HepG2 (cell line): ENCODE measurements around the gene RNASE4. TPM values are rescaled to one million over a fixed set of nuclear protein-coding genes. Genes with fewer than 3 reads are reported as not detected.
A peak's percentile ranks its signal among the peaks of the same experiment; 100 is the strongest.

ENCODE experiments used
- ATAC-seq: fragments of 200-7000 bp; cut with Tn5 transposase; 3 replicates; pipeline ENCODE4 v1.9.1; 2020; ENCODE audit warnings: mild to moderate bottlenecking, moderate library complexity
- BruUV-seq: library from RNA; stranded (reverse); fragments of 400-500 nt; replicated peaks from 2 replicates; lab custom pipeline; 2021; lab: Mats Ljungman, UMichigan
- CTCF ChIA-PET: fragments of 300-600 bp; formaldehyde crosslinking; extraction: SDS; loops from one replicate; lab custom pipeline; 2021; ENCODE audit warnings: low total read pairs, inconsistent platforms, low intra/inter-chr PET ratio; lab: Yijun Ruan, JAX
- POLR2A ChIA-PET: fragments of 350-600 bp; sonication (Branson Sonifier 250); formaldehyde crosslinking; loops from one replicate; lab custom pipeline; 2020; ENCODE audit warnings: antibody characterized with exemption, inconsistent platforms; lab: Yijun Ruan, JAX
- DNase-seq: peaks from one replicate; pipeline ENCODE4 v3.0.0-alpha.2; 2015; ENCODE audit warnings: low spot score
- FAIRE-seq: peaks from 3 replicates; lab custom pipeline; 2011; peaks lifted over from hg19 to GRCh38; lab: Jason Lieb, UNC
- H2AFZ ChIP-seq: one replicate; pipeline ENCODE4 v1.6.1; 2011; ENCODE audit warnings: low read length, inconsistent platforms
- H3K27ac ChIP-seq: fragments of 300-600 bp; 3 replicates; pipeline ENCODE4 v1.8.0; 2011; ENCODE audit warnings: mixed run types, mild to moderate bottlenecking, mixed read lengths, low read length, inconsistent platforms; ENCODE audit not compliant: insufficient read depth; ENCODE audit errors: extremely low read length
- H3K27me3 ChIP-seq, 2 experiments: fragments of 200-600 bp in 1 of 2; 2 replicates in 1 of 2; 3 replicates in 1 of 2; pipeline versions ENCODE4 v1.6.0 to v1.8.0; 2011; ENCODE audit warnings: low read length in 2 of 2, mild to moderate bottlenecking in 2 of 2, moderate library complexity in 2 of 2, inconsistent platforms in 1 of 2; ENCODE audit not compliant: insufficient read depth in 2 of 2, control insufficient read depth in 1 of 2
- H3K36me3 ChIP-seq, 2 experiments: fragments of 200-600 bp in 1 of 2; replicated peaks in 1 of 2; 2 replicates in 1 of 2; 3 replicates in 1 of 2; pipeline versions ENCODE4 v1.5.1 to v1.8.0; 2011; ENCODE audit warnings: low read length in 2 of 2, inconsistent platforms in 1 of 2; ENCODE audit not compliant: insufficient read depth in 2 of 2, control insufficient read depth in 1 of 2
- H3K4me1 ChIP-seq: 2 replicates; pipeline ENCODE4 v1.5.1; 2012; ENCODE audit warnings: low read length, inconsistent platforms; ENCODE audit not compliant: insufficient read depth
- H3K4me2 ChIP-seq: 2 replicates; pipeline ENCODE4 v1.6.0; 2011; ENCODE audit warnings: low read depth, low read length, inconsistent platforms
- H3K4me3 ChIP-seq, 3 experiments: fragments of 200-600 bp in 1 of 3; sonication (generic), shearing (Covaris generic) in 1 of 3; replicated peaks in 1 of 3; 2 replicates each; pipeline ENCODE4 v1.5.1; 2011 to 2016; ENCODE audit warnings: low read length in 3 of 3, inconsistent platforms in 2 of 3, low read depth in 2 of 3, mild to moderate bottlenecking in 2 of 3, control low read depth in 1 of 3, mixed read lengths in 1 of 3; ENCODE audit not compliant: insufficient read depth in 1 of 3
- H3K79me2 ChIP-seq: one replicate; pipeline ENCODE4 v1.6.1; 2011; ENCODE audit warnings: low read length, inconsistent platforms; ENCODE audit not compliant: insufficient read depth
- H3K9ac ChIP-seq: 2 replicates; pipeline ENCODE4 v1.6.0; 2011; ENCODE audit warnings: mild to moderate bottlenecking, low read depth, low read length, inconsistent platforms; ENCODE audit not compliant: insufficient read depth
- H3K9me3 ChIP-seq: 2 replicates; pipeline ENCODE4 v1.5.1; 2012; ENCODE audit warnings: mild to moderate bottlenecking, low read length
- H4K20me1 ChIP-seq: 2 replicates; pipeline ENCODE4 v1.6.0; 2011; ENCODE audit warnings: inconsistent platforms, mild to moderate bottlenecking, low read length, moderate library complexity; ENCODE audit not compliant: insufficient read depth
- BCL6 ChIP-seq: IDR thresholded peaks from 2 replicates; pipeline ENCODE4 v1.6.1; 2016; ENCODE audit warnings: missing genetic modification reagents, missing compliant biosample characterization
- DPF2 ChIP-seq: sonication (generic); formaldehyde crosslinking; IDR thresholded peaks from 2 replicates; pipeline ENCODE4 v1.4.0; 2020; ENCODE audit warnings: mild to moderate bottlenecking, low read depth, missing genetic modification reagents, borderline replicate concordance
- KMT2A ChIP-seq: sonication (generic); formaldehyde crosslinking; IDR thresholded peaks from 2 replicates; pipeline ENCODE4 v1.4.0; 2020; ENCODE audit warnings: missing genetic modification reagents
- MIXL1 ChIP-seq: IDR thresholded peaks from 2 replicates; pipeline ENCODE4 v1.6.1; 2016
- RAD51 ChIP-seq: fragments of 450-650 bp; IDR thresholded peaks from 2 replicates; pipeline ENCODE4 v1.6.1; 2016; ENCODE audit warnings: borderline replicate concordance
- WIZ ChIP-seq: sonication (generic); formaldehyde crosslinking; IDR thresholded peaks from 2 replicates; pipeline ENCODE4 v1.5.1; 2020; ENCODE audit warnings: mild to moderate bottlenecking, missing genetic modification reagents
- ZBTB3 ChIP-seq: sonication (generic); formaldehyde crosslinking; IDR thresholded peaks from 2 replicates; pipeline ENCODE4 v1.4.0; 2020; ENCODE audit warnings: low read depth, mild to moderate bottlenecking, moderate library complexity, missing genetic modification reagents, borderline replicate concordance
- ZNF720 ChIP-seq: sonication (generic); formaldehyde crosslinking; IDR thresholded peaks from 2 replicates; pipeline ENCODE4 v1.4.0; 2020; ENCODE audit warnings: missing genetic modification reagents
- WGBS: methylation state at CpG from one replicate; pipeline ENCODE4 v1.1.6; 2017; ENCODE audit warnings: low lambda C conversion rate; 5-methylcytosine and 5-hydroxymethylcytosine counted together
- in situ Hi-C: cut with HindIII; loops from 2 replicates; pipeline ENCODE4 v1.10.0; 2017; ENCODE audit warnings: low pct_unique_long_range_greater_than_20kb; ENCODE audit not compliant: extremely low pct_ligation_motif_present
- intact Hi-C: fragments of 100-400 bp; cut with micrococcal nuclease; formaldehyde crosslinking; loops from one replicate; pipeline ENCODE4 v1.10.0; 2022; ENCODE audit not compliant: unreplicated experiment
- polyA plus RNA-seq, 8 experiments: library from polyadenylated mRNA; depleted of rRNA in 3 of 8; stranded (reverse) in 7 of 8; unstranded in 1 of 8; fragments of >200 nt; fragmentation: Illumina TruSeq in 4 of 8; extraction: Trizol in 4 of 8; gene quantifications; 2 replicates each; pipeline versions ENCODE4 v1.2.1 to v1.2.3, GENCODE V29; 2011 to 2016; ENCODE audit warnings: low read depth in 4 of 8, missing spikeins in 1 of 8, mixed read lengths in 1 of 8; ENCODE audit not compliant: insufficient read depth in 1 of 8
- total RNA-seq, 5 experiments: library from RNA; depleted of rRNA; stranded (reverse); fragments of >200 nt; fragmentation: Illumina TruSeq; extraction: Trizol; gene quantifications; 2 replicates each; pipeline ENCODE4 v1.2.3, GENCODE V29; 2016; ENCODE audit warnings: low read depth in 1 of 5
- TF ChIP-seq, protein P1 (sequence below): sonication (generic); formaldehyde crosslinking; IDR thresholded peaks from 2 replicates; pipeline ENCODE4 v1.4.0; 2020; ENCODE audit warnings: mild to moderate bottlenecking, missing genetic modification reagents, borderline replicate concordance
- TF ChIP-seq, protein P2 (sequence below), 2 experiments: sonication (generic) in 1 of 2; formaldehyde crosslinking in 1 of 2; IDR thresholded peaks; 2 replicates each; pipeline versions ENCODE4 v1.5.1 to v1.6.1; 2011 to 2020; ENCODE audit warnings: borderline replicate concordance in 1 of 2, low read depth in 1 of 2, low read length in 1 of 2, mild to moderate bottlenecking in 1 of 2, missing genetic modification reagents in 1 of 2, moderate library complexity in 1 of 2
- TF ChIP-seq, protein P3 (sequence below): sonication (generic); formaldehyde crosslinking; IDR thresholded peaks from 2 replicates; pipeline ENCODE4 v1.5.1; 2020; ENCODE audit warnings: missing genetic modification reagents, mild to moderate bottlenecking, borderline replicate concordance
- TF ChIP-seq, protein P4 (sequence below): sonication (generic); formaldehyde crosslinking; IDR thresholded peaks from 2 replicates; pipeline ENCODE4 v1.5.0; 2020; ENCODE audit warnings: missing genetic modification reagents

The RNASE4 gene
- total and polyA plus RNA-seq, 2 of the 13 experiments (the other 11 are each of a cell fraction or from before 2014, with no cell fraction given), result 109 to 983 TPM

DNA sequence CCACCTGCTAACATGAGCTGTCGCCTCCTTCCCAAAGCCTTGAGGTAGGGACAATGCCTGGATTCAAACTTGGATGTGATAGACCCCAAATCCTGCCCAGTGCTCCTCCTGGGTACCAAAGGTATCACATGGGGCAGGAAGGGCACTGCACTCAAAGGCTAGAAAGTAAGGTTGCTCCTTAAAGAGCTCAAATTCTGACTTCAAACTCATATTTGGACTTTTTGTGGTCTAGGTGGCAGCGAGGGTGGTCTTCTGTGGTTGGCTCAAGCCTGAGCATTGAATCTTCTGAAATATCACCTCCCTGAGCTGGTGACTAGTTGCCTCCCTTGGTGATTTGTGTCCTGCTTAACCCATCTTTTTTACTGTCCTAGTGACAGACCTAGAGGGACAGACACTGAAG is 8.3 kb upstream of the RNASE4 start (continued):
- TF ChIP-seq, protein P1, sequence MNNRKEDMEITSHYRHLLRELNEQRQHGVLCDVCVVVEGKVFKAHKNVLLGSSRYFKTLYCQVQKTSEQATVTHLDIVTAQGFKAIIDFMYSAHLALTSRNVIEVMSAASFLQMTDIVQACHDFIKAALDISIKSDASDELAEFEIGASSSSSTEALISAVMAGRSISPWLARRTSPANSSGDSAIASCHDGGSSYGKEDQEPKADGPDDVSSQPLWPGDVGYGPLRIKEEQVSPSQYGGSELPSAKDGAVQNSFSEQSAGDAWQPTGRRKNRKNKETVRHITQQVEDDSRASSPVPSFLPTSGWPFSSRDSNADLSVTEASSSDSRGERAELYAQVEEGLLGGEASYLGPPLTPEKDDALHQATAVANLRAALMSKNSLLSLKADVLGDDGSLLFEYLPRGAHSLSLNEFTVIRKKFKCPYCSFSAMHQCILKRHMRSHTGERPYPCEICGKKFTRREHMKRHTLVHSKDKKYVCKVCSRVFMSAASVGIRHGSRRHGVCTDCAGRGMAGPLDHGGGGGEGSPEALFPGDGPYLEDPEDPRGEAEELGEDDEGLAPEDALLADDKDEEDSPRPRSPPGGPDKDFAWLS (CRISPR knock-in tag), result no peak
- no peak for TF ChIP-seq ZBTB3 (CRISPR knock-in tag)
- TF ChIP-seq DPF2 (CRISPR knock-in tag), result no peak
- TF ChIP-seq, protein P2, sequence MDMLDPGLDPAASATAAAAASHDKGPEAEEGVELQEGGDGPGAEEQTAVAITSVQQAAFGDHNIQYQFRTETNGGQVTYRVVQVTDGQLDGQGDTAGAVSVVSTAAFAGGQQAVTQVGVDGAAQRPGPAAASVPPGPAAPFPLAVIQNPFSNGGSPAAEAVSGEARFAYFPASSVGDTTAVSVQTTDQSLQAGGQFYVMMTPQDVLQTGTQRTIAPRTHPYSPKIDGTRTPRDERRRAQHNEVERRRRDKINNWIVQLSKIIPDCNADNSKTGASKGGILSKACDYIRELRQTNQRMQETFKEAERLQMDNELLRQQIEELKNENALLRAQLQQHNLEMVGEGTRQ (IDR thresholded peaks at IDR 0.05; ENCODE audit: low read depth, low read length), result no peak
- TF ChIP-seq, protein P2 (CRISPR knock-in tag; IDR thresholded peaks at IDR 0.05; ENCODE audit: borderline replicate concordance), result no peak
- TF ChIP-seq KMT2A (CRISPR knock-in tag), result no peak
- no peak for TF ChIP-seq MIXL1
- TF ChIP-seq ZNF720 (CRISPR knock-in tag), result no peak

DNA sequence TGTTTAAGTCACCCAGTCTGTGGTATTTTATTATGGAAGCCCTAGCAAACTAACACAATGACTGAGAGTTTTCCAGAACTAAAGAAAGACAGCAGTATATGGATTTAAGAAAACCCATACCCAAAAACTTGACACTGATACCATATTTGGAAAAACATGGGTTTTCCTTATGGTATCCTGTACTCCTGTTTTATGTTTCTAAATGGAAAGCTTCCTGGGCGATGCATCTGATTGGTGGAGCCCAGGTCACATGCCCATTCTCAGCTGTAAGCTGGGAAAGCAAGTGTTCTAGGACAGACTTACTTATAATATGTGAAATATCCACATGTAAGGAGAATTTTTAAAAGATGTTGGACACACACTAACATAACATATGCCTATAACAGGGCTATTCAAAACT is 4.5 kb upstream of the RNASE4 start:
- H3K4me2 ChIP-seq, result peak overlapping the region; percentile 96
- DNase-seq (peak; percentile 76), FAIRE-seq (no peak), ATAC-seq (no peak)
- CTCF ChIA-PET, result no interaction called here
- peaks cover 31% of the 10 kb centered on the region for H3K4me1 ChIP-seq
- intact Hi-C loops (loop anchor here (5.0 kb wide), 1 partner anchor 377 kb away; the partner anchor contains the start of gene RNASE8), in situ Hi-C loops (loop anchor here (5.0 to 10.0 kb wide), 3 partner anchors 48 to 355 kb away; partner anchors contain the start of gene PIP4P1)
- POLR2A ChIA-PET, result interaction anchor here (0.6 to 8.9 kb wide), 10 partner anchors 9 to 337 kb away, joined by 3 to 141 read pairs (median 76); partner anchors contain the start of genes ANG, PARP2 and PIP4P1
- H3K4me3 ChIP-seq, result peak overlapping the region; percentile 83 to 89 (median 89)
- peaks cover 6% of the 10 kb centered on the region for H3K79me2 ChIP-seq
- H3K9ac ChIP-seq, result peak overlapping the region; percentile 95; the same call in 1 of the 2 replicates
- BruUV-seq, result no TSS peak
- peak overlapping the region; percentile 30 for H2AFZ ChIP-seq
- peaks cover 0 to 5% of the 10 kb centered on the region in 2 experiments; a peak in 1 of 5 replicates for H3K27me3 ChIP-seq
- H3K27ac ChIP-seq, result no peak overlapping the region
- H3K9me3 ChIP-seq, result no peaks in the 10 kb centered on the region
- 0% methylated on average over 1 of the region's 1 CpG for WGBS
- no peaks in the 10 kb centered on the region for H4K20me1 ChIP-seq
- no peaks in the 10 kb centered on the region for H3K36me3 ChIP-seq
- TF ChIP-seq, protein P3, sequence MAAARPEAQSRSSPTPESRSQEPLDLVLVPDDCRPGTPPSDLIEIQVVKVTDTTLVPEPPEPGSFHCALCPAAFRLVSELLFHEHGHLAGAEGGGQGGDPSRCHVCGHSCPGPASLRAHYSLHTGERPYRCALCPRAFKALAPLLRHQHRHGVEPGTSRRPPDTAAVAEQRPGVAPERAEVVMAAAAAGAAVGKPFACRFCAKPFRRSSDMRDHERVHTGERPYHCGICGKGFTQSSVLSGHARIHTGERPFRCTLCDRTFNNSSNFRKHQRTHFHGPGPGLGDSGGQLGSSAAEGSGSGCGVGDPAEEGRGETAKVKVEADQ, result 0 out of 2 replicates have a peak, but pooled peaks have one; percentile 10
- peak; percentile 90; the same call in 1 of the 2 replicates for TF ChIP-seq RAD51
- no peak for TF ChIP-seq WIZ (CRISPR knock-in tag)
- no peak for TF ChIP-seq BCL6 (CRISPR knock-in tag)
- TF ChIP-seq, protein P4, sequence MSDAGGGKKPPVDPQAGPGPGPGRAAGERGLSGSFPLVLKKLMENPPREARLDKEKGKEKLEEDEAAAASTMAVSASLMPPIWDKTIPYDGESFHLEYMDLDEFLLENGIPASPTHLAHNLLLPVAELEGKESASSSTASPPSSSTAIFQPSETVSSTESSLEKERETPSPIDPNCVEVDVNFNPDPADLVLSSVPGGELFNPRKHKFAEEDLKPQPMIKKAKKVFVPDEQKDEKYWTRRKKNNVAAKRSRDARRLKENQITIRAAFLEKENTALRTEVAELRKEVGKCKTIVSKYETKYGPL (CRISPR knock-in tag), result 0 out of 2 replicates have a peak, but pooled peaks have one; percentile 25
- TF ChIP-seq, protein P2 (IDR thresholded peaks at IDR 0.05; ENCODE audit: low read depth, low read length), result peak; percentile 86
- TF ChIP-seq, protein P2 (CRISPR knock-in tag; IDR thresholded peaks at IDR 0.05; ENCODE audit: borderline replicate concordance), result peak; percentile 94; the same call in 1 of the 2 replicates
